Gastroesophageal sphincter (tissue), 3 donors: Measurements from ENCODE around the gene TSPO2.

Source experiments
- CTCF ChIP-seq, 4 experiments: fragments of 200-600 bp in 2 of 4; fragments of 450-650 bp in 2 of 4; sonication (generic) in 1 of 4; IDR thresholded peaks; one replicate each; pipeline ENCODE4 v1.5.1; 2017 to 2019; ENCODE audit warnings: antibody characterized with exemption in 4 of 4, mild to moderate bottlenecking in 2 of 4, moderate library complexity in 2 of 4
- POLR2A ChIP-seq, 2 donors: fragments of 450-650 bp; IDR thresholded peaks; one replicate each; pipeline ENCODE4 v1.6.1; 2017; ENCODE audit warnings: antibody characterized with exemption in 2 of 2, mild to moderate bottlenecking in 2 of 2, moderate library complexity in 1 of 2
- POLR2AphosphoS5 ChIP-seq: sonication (generic); formaldehyde crosslinking; IDR thresholded peaks from one replicate; pipeline ENCODE4 v1.6.1; 2017; ENCODE audit warnings: antibody characterized with exemption

- peak in 2 of 4 experiments; percentile 7 to 27 for TF ChIP-seq CTCF (IDR thresholded peaks at IDR 0.05)
- TF ChIP-seq POLR2AphosphoS5, result no peak
- TF ChIP-seq POLR2A (IDR thresholded peaks at IDR 0.05), result no peak
These were observed 29.2 kb downstream of the TSPO2 start for GRCh38 chr6:41071501-41071922.
